GM12874 (cell line): ENCODE measurements around the gene TYMS.

Source experiments
- CTCF ChIP-seq: IDR thresholded peaks from 2 replicates; pipeline ENCODE4 v1.5.1; 2011; ENCODE audit warnings: low read depth, mild to moderate bottlenecking, control low read depth, low read length, moderate library complexity; ENCODE audit not compliant: insufficient read depth

The TYMS gene

GRCh38 chr18:616380-616995 lies 41.0 kb upstream of the TYMS start:
- TF ChIP-seq CTCF: peak; percentile 40; the same call in 1 of the 2 replicates

GRCh38 chr18:617970-618504 lies 39.4 kb upstream of the TYMS start:
- no peak for TF ChIP-seq CTCF

- TF ChIP-seq CTCF: no peak
Observed at GRCh38 chr18:618618-619017, 38.8 kb upstream of the TYMS start.

GRCh38 chr18:621291-622043 lies 36.0 kb upstream of the TYMS start:
- no peak for TF ChIP-seq CTCF

- no peak for TF ChIP-seq CTCF
Observed at GRCh38 chr18:622289-622688, 35.2 kb upstream of the TYMS start.

- peak; percentile 62; the same call in 1 of the 2 replicates for TF ChIP-seq CTCF
Observed at GRCh38 chr18:623761-624620, 33.5 kb upstream of the TYMS start.

GRCh38 chr18:627231-627630 lies 30.2 kb upstream of the TYMS start:
- no peak for TF ChIP-seq CTCF
